GM10248 (cell line): ENCODE data around the gene PDLIM7.
"Not testable (repeated sequence)": the region's sequence is repeated elsewhere in the genome, so short reads cannot be mapped to it uniquely, and the experiment has no call there.

Experiments used
- CTCF ChIA-PET: fragments of 300-600 bp; sonication (Branson Sonifier 250); formaldehyde crosslinking; extraction: SDS; loops from one replicate; lab custom pipeline; 2021; ENCODE audit warnings: antibody characterized with exemption; lab: Yijun Ruan, JAX
- POLR2A ChIA-PET: fragments of 350-650 bp; sonication (Branson Sonifier 250); formaldehyde crosslinking; extraction: SDS; loops from one replicate; lab custom pipeline; 2020; ENCODE audit warnings: antibody characterized with exemption; lab: Yijun Ruan, JAX
- DNase-seq: peaks from one replicate; pipeline ENCODE4 v3.0.0; 2012; ENCODE audit errors: extremely low spot score
- TF ChIP-seq, protein P1 (sequence below): IDR thresholded peaks from 2 replicates; pipeline ENCODE4 v1.5.1; 2012; ENCODE audit warnings: mild to moderate bottlenecking, low read depth; ENCODE audit errors: extremely low read depth, missing control alignments, control extremely low read depth

PDLIM7 gene

DNA sequence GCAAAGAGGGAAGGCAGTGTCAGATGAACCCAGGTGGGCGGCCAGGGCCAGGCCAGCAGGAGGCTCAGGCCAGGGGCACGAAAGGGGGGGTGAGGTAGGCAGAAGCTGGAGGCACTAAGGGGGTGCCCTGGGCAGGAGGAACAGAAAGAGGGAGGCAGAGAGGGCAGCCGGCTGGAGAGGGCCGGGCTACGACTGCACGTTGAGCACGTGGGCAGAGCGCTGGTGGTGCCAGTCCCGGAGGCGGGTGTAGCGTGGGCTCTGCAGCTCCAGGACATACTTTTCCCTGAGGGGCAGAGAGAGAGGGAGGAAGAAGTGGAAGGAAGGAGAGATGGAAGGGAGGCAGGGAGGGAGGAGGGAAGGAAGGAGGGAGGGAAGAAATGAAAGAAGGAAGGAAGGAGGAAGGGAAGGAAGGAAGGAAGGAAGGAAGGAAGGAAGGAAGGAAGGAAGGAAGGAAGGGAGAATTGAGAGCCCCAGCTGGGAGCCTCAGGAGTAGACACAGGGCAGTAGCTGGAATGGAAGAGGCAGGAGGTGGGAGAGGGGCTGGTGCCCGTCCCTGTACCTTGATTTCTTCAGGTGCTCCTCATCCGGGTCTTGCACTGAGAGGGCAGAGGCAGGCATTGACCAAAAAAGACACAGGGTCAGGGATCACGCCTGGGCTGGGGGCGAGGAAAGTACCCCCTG lies 7.0 kb downstream of the PDLIM7 start:
- ChIA-PET POLR2A (no interaction called here), CTCF (interaction anchor here (1.0 to 2.0 kb wide), 4 partner anchors 11 to 20 kb away, joined by 3 to 11 read pairs (median 7); no protein-coding TSS in a partner anchor)
- TF ChIP-seq, protein P1, sequence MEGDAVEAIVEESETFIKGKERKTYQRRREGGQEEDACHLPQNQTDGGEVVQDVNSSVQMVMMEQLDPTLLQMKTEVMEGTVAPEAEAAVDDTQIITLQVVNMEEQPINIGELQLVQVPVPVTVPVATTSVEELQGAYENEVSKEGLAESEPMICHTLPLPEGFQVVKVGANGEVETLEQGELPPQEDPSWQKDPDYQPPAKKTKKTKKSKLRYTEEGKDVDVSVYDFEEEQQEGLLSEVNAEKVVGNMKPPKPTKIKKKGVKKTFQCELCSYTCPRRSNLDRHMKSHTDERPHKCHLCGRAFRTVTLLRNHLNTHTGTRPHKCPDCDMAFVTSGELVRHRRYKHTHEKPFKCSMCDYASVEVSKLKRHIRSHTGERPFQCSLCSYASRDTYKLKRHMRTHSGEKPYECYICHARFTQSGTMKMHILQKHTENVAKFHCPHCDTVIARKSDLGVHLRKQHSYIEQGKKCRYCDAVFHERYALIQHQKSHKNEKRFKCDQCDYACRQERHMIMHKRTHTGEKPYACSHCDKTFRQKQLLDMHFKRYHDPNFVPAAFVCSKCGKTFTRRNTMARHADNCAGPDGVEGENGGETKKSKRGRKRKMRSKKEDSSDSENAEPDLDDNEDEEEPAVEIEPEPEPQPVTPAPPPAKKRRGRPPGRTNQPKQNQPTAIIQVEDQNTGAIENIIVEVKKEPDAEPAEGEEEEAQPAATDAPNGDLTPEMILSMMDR = no peak
- DNase-seq = no peak

DNA sequence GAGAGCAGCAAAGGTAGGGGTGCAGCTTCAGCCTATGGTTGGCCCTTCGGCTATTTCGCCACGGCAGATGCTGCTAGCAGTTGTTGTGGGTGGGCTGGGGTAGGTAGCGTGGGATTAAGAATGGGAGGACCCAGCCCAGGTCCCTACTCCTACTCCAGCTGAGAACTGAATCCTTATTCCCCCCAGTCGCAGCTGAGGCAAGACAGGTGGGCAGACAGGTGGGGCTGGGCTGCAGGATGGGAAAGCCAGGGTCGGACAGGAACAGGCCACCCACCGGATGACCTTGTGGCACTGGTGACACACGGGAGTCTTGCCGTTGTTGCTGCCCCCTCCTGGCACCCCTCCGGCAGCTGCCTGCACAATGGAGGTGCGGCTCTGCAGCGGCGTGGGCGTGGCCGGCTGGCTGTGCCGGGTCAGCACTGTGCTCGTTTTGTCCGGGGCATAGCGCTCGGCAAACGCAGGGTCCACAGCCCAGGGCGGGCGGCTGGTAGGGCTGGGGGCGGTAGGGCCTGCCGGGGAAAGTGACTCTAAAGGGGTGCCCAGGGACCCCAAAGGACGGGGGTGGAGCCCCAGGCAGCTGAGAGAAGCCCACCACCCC lies 8.2 kb downstream of the PDLIM7 start:
- ChIA-PET POLR2A (no interaction called here), CTCF (interaction anchor here (0.8 to 2.0 kb wide), 8 partner anchors 8 to 100 kb away, joined by 3 to 13 read pairs (median 4); partner anchors contain the start of gene PDLIM7)
- TF ChIP-seq, protein P1 = no peak
- no peak for DNase-seq

DNA sequence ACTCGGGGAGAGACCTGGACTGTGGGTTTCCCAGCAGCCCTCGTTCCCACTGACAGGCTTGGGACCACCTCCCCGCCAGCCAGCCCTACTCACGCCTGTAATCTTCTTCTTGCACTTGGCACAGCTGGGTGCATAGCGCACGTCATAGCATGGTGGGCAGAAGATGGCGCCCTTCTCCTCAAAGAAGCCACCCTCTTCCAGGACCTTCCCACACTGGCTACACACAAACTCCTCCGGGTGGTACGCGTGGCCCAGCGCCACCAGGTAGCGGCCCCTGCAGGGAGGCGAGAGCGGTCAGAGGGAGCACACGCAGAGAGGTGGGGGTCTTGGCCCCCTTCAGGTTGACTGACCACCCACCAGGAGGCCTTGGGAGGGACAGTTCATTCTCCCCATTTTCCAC lies 9.4 kb downstream of the PDLIM7 start:
- DNase-seq = no peak
- ChIA-PET POLR2A (no interaction called here), CTCF (interaction anchor here (0.8 to 1.9 kb wide), 7 partner anchors 10 to 98 kb away, joined by 3 to 13 read pairs (median 4); partner anchors contain the start of gene PDLIM7)
- TF ChIP-seq, protein P1 = peak; percentile 8

DNA sequence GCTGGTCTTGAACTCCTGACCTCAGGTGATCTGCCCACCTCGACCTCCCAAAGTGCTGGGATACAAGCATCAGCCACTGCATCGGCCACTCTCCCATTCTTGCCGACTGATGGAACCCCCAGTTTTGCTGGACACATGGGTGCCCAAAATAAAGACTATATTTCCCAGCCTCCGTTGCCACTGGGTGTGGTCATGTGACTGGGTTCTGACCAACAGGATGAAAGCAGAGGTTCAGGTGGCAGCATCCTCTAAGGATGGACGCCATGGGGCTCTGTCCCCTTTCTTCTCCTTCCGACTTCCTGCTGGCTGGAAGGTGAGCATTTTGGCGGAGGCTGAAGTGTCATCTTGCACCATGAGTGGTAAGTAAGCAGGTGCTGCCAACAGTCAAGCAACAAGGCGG lies 10.3 kb downstream of the PDLIM7 start:
- TF ChIP-seq, protein P1 = no peak
- ChIA-PET POLR2A (interaction anchor here (0.7 kb wide), 1 partner anchor 9 kb away, joined by 6 read pairs; no protein-coding TSS in a partner anchor), CTCF (interaction anchor here (0.8 to 1.4 kb wide), 3 partner anchors 8 to 14 kb away, joined by 3 to 4 read pairs (median 3); no protein-coding TSS in a partner anchor)
- DNase-seq = no peak

DNA sequence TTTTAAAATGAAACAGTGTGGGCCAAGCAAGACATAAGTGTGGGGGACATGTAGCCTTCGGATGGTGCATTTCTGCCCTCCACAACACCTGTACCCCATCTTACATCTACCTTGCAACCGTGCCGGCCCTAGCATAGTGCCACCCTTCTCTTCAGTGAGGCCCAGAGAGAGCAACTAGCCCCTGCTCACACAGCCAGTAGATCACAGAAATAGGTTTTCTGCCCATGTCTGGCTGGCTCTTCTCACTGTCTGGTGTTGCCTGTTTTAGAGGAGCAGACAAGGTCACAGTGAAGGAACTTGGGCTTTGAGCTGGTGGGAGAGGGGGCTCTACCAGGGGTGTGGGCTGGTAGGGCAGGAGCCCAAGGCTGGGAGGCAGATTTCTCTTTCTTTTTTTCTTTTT lies 11.1 kb downstream of the PDLIM7 start:
- no peak for DNase-seq
- CTCF ChIA-PET = interaction anchor here (1.4 to 1.5 kb wide), 4 partner anchors 9 to 97 kb away, joined by 3 to 4 read pairs (median 4); no protein-coding TSS in a partner anchor
- TF ChIP-seq, protein P1 = no peak
- POLR2A ChIA-PET = interaction anchor here (0.7 kb wide), 1 partner anchor 8 kb away, joined by 6 read pairs; no protein-coding TSS in a partner anchor

DNA sequence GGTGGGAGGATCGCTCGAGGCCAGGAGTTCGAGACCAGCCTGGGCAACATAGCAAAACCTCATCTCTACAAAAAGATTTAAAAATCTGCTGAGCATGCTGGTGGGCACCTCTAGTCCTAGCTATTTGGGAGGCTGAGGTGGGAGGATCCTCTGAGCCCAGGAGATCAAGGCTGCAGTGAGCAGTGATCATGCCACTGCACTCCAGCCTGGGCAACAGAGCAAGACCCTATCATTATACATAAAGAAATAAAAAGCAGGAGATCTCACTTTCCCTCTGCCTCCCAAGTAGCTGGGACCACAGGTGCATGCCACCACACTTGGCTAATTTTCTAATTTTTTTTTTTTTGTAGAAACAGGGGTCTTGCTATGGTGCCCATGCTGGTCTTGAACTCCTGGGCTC lies 11.7 kb downstream of the PDLIM7 start:
- POLR2A ChIA-PET, DNase-seq: not testable (repeated sequence)
- CTCF ChIA-PET = interaction anchor here (1.0 to 1.5 kb wide), 4 partner anchors 16 to 96 kb away, joined by 3 to 4 read pairs (median 4); no protein-coding TSS in a partner anchor
